ENCODE results near the gene DDX43.

DNA sequence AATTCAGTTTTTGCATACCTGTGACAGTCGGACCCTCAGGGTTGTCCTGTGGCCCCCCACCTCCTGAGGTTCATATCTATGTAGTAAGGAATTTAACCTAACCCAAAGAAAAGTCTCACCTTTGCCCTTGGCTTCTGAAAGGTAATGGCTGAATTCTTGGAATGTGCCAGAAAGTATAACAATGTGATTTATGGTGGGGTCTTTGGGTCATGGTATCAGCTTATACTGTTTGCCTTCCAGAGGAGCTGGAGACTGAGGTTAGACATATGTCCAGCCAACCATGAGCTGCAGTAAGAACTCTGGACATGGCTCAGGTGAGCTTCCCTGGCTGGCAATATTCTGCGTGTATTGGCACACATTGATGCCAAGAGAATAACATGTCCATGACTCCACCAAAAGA lies 26.9 kb downstream of the DDX43 start:
- TF ChIP-seq CTCF (IDR thresholded peaks at IDR 0.05) (no peak), EZH2 (IDR thresholded peaks at IDR 0.05; ENCODE audit: borderline replicate concordance, insufficient read depth, low read depth, low read length, poor library complexity, severe bottlenecking) (no peak)

Measured in B cell (primary cell).